Prostate gland (tissue), 2 donors: ENCODE data around the gene SORT1.

Experiments used
- POLR2A ChIP-seq: fragments of 450-650 bp; IDR thresholded peaks from one replicate; pipeline ENCODE4 v1.6.1; 2016; ENCODE audit warnings: antibody characterized with exemption, mild to moderate bottlenecking
- POLR2AphosphoS5 ChIP-seq: sonication (generic); formaldehyde crosslinking; IDR thresholded peaks from one replicate; pipeline ENCODE4 v1.6.1; 2017; ENCODE audit warnings: antibody characterized with exemption
- TF ChIP-seq, protein P1 (sequence below), 4 experiments: fragments of 200-600 bp in 2 of 4; fragments of 450-650 bp in 2 of 4; sonication (generic) in 2 of 4; IDR thresholded peaks; 1 replicate in 3 of 4; 2 replicates in 1 of 4; pipeline ENCODE4 v1.5.1; 2016 to 2019; ENCODE audit warnings: antibody characterized with exemption in 4 of 4, mild to moderate bottlenecking in 2 of 4, moderate library complexity in 2 of 4

DNA sequence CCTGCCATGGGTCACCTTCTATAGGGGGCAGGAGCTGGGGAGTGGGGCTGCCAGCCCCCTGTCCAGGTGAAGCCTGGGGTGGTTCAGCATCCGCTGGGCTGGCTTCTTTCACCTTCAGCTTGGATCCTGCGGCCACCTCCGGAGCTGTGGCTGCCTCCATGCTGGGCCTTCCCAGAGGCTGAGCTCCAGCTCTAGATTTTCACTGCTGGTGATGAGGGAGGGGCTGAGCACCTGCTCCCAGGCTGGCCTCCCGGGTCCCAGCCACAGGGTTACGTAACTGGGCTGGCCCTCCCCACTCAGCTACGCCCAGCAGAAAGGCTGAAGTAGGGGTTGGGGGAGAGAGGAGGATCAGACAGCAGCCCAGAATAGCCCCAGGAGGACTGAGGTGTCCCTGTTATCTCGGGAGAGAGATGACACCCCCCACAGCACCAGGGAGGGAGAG is 90.9 kb downstream of the SORT1 start, which contains the start of gene MYBPHL:
- TF ChIP-seq POLR2AphosphoS5, result no peak
- TF ChIP-seq, protein P1, sequence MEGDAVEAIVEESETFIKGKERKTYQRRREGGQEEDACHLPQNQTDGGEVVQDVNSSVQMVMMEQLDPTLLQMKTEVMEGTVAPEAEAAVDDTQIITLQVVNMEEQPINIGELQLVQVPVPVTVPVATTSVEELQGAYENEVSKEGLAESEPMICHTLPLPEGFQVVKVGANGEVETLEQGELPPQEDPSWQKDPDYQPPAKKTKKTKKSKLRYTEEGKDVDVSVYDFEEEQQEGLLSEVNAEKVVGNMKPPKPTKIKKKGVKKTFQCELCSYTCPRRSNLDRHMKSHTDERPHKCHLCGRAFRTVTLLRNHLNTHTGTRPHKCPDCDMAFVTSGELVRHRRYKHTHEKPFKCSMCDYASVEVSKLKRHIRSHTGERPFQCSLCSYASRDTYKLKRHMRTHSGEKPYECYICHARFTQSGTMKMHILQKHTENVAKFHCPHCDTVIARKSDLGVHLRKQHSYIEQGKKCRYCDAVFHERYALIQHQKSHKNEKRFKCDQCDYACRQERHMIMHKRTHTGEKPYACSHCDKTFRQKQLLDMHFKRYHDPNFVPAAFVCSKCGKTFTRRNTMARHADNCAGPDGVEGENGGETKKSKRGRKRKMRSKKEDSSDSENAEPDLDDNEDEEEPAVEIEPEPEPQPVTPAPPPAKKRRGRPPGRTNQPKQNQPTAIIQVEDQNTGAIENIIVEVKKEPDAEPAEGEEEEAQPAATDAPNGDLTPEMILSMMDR (IDR thresholded peaks at IDR 0.05), result no peak
- TF ChIP-seq POLR2A, result no peak
